Body of pancreas (tissue), 4 donors: ENCODE results near the gene ITGAV.

Experiments used
- CTCF ChIP-seq, 7 experiments: fragments of 450-650 bp in 4 of 7; fragments of 200-600 bp in 3 of 7; sonication (generic) in 3 of 7; IDR thresholded peaks; one replicate each; pipeline ENCODE4 v1.5.1; 2016 to 2019; ENCODE audit warnings: antibody characterized with exemption in 7 of 7
- POLR2A ChIP-seq, 3 donors: fragments of 450-650 bp; IDR thresholded peaks; one replicate each; pipeline ENCODE4 v1.6.1; 2016; ENCODE audit warnings: antibody characterized with exemption in 3 of 3, mild to moderate bottlenecking in 2 of 3

GRCh38 chr2:186687807-186688211 lies 98.0 kb downstream of the ITGAV start:
- TF ChIP-seq CTCF (IDR thresholded peaks at IDR 0.05), result no peak
- no peak for TF ChIP-seq POLR2A (IDR thresholded peaks at IDR 0.05)
